ENCODE measurements around the gene PBX1.

Gene PBX1

DNA sequence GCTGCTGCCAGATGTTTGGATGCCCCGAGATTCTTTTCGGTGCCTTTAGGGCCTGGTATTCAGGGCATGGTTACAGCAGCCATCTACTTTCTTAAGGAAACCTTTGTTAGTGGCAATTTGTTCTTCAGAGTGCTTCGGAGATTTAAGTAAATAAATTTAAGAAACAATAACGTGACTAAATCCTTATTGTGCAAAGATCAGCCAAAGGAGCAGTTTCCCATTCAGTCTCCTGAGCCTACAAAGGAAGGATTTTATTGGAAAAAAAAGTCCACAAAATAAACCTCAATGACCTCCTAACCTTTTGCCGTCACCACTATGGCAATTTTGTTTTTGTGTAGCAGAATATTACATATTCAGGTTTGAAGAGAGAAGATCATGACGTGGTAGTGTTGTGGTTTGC is 231.1 kb downstream of the PBX1 start:
- DNase-seq, result no peak

DNA sequence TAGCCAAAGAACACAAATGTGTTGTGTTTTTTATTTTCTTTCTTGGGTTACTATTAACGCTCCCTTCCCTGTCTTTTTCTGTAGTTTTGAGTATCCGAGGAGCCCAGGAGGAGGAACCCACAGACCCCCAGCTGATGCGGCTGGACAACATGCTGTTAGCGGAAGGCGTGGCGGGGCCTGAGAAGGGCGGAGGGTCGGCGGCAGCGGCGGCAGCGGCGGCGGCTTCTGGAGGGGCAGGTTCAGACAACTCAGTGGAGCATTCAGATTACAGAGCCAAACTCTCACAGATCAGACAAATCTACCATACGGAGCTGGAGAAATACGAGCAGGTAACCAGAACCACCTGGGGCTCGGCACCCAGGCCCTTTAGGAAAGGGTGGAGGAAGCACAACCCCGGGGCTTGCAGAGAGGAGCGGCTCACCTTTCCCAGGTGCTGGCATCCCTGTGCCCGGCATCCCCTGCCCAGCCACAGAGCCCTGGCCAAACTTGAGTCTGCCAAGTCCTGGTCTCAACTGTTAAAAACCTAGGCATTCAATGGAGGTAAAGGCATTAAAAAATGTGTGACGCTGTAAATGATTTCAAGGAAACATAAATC is 233.5 kb downstream of the PBX1 start:
- DNase-seq, result no peak

DNA sequence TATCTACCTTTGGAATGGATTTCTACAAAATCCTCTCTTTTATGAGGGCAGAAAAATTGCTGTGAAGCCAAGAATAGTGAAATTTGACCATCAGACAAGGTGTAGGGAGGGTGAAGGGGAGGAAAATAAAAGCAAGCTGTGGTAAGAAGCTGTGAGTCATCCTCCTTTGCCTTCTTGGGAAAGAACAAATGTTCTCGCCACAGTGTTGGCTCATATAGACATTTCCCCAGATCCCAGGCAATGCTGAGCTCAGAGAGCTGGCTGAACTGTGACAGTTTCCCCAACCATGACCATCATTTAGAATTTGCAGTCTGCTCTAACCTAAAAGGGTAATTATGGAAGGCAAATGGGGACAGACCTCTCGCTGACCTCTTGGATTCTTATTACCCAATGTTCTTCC is 235.4 kb downstream of the PBX1 start:
- no peak for DNase-seq

DNA sequence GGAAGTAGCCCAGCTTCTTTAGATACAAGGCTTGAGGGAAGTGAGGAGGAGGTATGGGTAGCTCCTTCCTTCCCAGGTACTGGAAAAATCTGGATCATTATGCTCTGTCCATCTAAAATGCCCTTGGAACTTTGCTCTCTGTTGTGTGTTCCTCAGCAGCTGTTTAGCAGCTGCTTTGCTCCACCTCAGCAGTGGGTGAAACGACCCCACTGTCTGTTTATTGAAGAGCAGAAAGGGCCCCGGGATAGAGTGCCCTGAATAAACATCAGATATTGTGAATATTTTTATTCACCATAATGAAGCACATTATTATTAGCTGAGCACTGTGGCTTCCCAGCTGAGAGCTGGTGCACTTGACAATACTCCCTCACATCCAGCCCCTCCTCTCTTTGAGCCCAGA is 237.9 kb downstream of the PBX1 start:
- no peak for DNase-seq

DNA sequence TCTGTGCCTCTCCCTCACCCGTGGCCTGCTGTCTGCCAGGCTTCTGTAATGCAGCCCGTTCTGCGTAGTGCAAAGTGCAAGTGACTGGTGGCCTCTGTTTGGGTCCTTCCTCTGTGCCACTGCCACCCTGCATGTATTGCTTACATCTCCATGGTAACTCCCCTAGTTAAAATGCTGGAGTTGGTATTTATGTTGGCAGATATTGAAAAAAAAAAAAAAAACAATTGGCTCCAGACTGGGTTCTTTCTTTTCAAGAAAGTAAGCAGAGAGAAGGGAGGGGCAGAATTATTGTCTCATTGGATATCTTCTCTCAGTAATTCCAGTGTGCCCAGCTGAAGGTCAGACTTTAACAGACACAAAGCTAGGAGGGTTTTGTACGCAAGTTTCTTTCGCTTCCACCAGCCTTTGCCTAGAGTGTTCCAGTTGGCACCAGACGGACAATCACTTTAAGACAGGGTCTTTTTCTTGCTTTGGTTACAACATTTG is 242.3 kb downstream of the PBX1 start:
- DNase-seq, result no peak

DNA sequence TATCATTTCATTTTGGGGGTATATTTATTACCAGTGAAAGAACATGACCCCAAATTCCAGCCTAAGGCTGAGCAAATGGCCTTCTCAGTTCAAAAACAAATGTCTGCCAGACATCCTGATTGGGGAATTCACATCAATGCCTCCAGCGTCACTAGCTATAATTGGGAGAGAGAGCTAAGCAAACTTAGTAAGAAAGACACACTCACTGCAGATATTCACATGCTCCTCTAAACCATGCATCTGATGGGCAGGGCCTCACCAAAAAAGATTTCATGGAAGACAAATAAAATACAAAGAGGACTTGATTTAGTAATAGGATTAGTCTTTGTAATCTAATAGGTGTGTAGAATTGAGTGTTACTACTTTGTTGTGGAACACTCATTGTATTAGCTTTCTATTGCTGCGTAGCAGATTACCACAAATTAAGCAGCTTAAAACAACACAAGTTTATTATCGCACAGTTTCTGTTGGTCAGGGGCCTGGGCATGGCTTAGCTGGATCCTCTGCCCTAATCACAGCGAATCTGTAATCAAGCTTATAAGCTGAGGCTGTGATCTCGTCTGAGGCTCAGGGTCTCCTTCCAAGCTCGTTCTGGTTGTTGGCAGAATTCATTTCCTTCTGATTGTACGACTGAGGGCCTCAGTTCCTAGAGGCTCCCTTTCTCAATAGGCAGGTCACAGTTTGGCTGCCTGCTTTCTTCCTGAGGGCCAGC is 243.0 kb downstream of the PBX1 start:
- DNase-seq, result no peak

DNA sequence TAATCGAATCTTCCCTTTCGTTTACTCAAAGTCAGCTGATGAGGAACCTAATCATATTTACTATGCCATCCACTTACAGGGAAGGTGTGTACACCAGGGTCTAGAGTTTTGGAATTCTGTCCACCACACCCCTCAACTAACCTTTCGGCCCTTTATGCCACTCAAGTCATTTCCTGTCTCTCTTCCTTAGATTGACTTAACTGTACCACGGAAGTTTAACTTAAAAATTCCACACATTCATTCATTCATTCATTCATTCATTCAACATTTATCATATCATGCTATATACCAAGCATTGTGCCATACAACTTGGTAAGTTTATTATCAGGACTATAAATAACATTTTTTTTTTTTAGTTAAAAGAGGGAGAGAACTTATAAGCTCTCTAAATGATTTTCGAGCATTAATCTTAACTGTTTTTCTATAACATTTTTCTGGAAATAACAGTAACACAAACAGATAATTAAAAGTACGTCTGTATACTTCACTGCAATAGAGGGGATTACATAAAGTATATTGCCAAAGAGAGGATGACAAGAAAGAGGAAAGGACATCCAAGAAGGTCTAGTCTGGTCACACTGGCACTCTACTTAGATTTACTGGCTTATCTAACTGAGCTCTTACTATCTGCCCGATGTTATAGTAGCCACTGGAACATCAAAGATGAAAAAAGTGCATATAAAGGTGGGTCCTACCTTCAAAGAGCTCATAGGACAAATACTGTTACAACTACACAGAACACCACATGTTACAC is 243.7 kb downstream of the PBX1 start:
- DNase-seq, result no peak

DNA sequence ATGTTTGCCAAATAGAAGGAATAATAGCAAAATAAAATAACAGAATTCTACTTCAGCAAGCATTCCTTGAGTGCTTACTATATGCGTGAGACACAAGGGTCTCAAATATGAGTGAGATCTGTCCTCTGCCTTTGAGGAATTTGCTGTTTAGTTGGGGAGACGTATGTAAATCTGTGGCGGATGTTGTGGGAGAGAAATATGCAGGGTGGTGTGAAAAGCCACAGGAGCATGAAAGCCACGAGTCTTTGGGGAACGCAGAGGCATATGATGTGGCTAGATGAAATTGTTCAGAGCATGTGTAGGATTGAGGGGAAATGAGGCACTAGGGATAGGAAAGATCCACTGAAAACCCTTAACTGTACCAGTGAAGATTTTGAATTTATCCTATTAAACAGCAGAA is 244.4 kb downstream of the PBX1 start:
- no peak for DNase-seq

DNA sequence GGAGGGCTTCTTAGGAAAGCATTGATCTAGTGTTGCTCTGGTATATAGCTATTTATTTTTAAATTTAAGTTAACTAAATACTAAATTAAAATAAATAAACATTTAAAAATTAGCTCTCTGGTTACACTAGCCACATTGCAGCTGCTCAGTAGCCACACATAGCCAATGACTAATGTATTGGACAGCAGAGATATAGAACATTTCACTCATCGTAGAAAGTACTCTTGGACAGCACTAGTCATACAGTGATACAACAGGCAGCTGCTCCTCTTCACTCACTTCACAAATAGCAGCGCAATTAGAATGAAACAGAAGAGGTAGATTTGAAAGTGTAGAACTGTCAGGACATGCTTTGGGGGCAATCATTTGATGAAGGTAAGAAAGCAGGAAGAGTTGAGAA is 245.4 kb downstream of the PBX1 start:
- no peak for DNase-seq

DNA sequence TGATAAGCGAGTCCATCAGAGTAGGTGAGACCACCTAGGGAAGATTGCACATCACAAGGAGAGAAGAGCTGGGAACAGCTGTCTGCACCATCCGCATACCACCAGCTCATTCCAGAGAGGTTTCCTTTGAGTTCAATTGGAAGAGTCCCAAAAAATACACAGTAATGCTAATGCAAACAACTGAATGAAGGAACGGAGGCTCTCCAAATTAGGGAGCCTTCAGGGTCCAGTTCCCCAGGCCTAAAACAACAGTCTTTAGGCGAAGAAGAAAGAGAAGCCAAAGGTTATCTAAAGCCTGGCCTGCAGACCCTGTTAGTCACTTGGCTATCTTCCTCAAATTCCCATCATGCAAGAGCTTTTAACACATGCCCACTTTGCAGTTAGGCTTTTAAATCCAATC is 246.4 kb downstream of the PBX1 start:
- DNase-seq, result no peak

DNA sequence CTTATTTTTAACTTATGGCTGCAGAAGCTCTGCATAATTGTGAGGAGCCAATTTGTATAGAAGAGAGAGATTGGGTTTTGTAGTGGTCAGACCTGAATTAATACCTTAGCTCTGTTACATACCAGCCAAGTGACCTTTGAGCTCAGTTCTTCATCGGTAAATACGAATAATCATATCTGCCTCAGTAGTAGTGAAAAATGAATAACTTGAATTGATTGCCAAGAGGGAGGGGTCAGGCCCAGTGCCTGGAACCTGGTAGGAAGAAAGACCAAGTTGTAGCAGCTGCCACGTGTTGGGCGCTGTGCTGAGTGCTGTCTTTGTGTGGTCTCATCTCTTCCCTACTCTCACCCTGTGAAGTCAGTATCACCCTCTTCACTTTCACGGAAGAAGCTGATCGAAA is 247.5 kb downstream of the PBX1 start:
- DNase-seq, result no peak

DNA sequence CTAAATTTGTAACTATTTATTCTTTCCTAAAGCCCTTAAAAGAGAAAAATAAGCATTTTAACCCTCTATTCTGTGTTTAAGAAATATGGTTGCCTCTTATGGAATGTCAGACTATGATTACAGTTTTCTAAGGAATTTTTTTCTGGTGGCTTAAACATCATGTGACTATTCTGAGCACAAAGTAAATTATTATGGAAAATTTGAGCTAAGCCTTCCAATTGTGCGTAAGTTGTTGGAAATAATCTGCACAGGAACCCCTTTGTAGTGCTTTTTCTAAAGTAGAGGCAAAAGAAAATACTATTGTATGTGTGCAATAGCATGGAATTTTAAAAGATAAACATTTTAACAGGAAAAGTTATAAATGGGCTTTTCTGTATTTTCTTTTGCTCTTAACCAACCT is 254.8 kb downstream of the PBX1 start:
- no peak for DNase-seq

DNA sequence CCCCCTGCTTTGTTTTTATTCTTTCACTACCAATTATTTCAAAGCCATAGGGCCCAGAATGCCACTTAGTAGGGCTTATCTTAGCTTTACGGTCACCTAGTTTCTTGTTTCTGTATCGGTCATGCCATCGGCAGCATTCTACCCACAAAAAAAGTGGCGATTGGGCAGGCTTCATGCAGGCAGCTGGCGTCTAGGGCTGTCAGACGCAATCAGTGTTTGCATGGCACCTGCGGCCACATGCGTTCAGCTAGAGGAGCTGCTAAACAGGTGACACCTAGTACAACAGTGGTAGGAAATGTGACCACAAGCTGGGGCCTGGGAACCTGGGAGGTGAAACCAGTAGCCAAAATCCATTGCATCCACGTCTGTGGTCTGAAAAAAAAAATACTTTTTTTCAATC is 262.7 kb downstream of the PBX1 start:
- DNase-seq, result no peak

DNA sequence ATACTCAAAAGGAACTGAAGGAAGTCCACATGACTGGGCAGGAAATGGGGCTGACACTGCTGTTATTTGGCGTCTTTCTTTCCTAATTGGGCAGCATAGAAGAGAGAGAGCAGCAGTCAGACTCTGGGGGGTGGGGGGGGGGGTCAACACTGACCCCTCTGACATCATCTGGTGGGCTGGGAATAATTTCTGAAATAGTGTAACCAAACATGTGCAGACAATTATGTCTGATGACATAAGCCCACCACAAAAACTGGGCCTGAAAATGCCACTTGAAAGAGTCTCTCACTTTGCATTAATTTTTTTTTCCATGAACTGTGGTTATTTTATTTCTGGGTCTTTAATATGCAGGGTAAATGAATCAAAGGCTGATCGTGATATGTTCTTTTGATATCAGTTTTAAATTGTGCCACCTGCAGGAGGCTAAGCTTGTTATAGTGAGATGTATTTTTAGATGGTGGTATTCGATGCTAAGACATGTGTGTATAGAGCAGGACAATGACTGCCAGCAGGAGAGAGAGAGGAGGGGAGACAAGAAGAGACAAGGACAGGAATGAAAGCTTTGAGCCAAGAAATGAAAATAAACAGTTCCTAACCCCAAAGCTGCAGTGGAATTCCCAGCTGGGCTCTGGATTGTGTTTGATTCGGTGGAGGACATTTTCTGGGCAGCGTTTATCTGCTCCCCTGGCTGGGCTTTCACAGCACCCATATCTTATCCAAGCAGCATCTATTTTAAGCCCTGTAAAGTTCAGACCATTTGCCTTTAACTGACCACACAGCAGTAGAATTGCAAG is 264.7 kb downstream of the PBX1 start:
- DNase-seq, result no peak

DNA sequence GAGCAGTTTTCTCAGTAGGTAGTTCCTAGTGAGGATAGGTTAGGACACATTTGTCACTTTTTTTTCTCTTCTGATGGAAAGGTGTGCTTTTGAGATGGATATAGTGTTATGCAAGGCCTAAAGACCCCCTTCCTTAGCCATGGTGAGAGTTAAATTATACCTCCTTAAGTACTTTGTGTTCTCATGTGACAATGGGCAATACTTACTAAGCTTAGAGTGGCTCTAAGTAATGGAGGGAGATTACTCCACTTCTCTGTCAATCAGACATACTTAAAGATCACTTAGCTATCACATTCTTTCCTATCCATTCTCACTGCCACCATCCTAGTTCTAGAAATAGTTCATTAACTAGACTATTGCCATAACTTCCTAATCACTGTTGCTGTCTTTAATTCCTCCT is 265.6 kb downstream of the PBX1 start:
- DNase-seq, result no peak

DNA sequence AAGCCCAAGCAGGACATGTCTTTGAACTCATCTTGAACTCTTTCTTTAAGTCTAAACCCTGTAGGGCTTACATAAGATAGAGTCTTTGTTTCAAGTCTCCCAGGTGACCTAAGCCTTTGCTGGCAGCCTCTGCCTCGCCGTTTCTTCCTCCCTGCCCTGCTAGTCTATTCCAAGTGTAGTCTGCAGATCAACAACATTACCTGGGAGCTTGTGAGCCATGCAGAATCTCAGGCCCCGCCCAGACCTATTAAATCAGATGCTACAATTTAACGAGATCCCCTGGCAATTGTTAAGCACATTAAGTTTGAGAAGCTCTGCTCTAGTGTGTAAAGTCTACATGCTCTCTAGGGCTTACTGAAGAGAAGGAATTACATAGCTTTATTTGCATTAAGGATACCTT is 271.6 kb downstream of the PBX1 start:
- no peak for DNase-seq

DNA sequence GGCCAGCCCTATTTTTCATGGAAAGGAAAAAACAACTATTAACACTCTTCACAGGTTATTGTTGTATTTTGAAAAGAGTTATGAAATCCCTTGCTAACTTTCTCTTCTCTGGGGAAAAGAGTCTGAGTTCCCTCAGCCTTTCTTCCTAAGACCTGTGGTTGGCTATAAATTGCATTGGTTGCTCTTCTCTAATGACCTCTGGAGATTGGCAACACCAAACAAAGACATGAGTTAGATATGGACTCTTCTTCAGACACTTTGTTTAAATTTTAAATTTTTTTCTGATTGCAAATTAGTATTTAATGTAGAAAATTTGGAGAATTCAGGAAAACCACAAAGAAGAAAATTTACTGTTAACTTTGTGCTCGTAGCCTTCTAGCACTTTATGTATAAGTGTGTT is 275.7 kb downstream of the PBX1 start:
- no peak for DNase-seq

DNA sequence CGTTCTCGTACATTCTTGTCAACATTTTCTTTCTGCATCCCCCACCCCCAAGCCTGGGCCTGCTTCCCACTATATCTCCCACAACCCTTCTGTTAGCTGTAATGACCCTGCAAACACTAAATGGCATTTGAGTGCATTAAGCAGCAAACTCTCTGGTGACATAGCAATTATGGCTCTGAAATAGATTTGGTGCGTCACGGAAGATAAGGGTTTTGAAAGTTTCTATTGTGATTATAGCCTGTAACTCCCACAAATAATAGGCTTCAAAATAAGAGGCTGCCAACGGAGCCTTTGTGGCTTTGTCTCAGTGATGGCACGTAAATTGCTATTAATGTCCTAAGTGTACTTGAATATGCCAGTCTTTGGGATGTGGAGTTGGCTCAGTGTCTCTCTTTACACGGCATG is 277.6 kb downstream of the PBX1 start:
- DNase-seq, result no peak

DNA sequence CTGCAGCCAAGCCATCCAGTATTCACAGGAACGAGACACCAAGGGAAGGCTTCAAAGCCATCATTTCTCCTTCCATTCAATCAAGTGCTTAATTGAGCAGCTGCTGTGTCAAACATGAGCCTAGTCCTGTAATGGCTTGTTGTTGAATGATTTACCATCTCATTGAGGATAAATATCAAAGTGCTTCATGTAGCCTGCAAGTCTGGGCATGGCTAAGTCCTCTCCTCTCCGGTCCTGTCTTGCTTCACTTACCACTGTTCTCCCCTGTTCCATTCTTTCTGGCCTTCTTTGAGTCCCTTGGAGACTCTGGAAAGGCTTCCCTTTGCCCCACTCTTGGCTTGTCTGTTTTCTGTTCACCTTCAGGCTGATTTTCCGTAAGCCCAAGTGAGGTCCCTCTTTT is 279.8 kb downstream of the PBX1 start:
- no peak for DNase-seq

DNA sequence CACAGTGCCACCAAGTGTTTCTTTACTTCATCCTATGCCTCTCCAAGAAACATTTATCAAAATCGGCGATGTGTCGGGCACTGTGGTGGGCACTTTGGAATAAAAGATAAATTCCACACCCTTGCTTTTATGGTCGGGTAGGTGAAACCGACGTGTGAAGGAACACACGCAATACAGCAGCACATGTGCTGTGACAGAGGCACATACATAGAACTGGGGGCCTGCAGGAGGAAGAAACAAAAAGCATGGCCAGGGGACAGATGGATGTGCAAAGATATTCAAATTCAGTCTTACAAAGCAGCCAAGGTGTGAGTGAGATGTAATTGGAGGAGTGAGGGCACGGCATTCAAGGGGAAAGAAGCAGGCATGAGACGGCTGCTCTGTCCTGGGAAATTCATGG is 282.0 kb downstream of the PBX1 start:
- DNase-seq, result no peak

DNA sequence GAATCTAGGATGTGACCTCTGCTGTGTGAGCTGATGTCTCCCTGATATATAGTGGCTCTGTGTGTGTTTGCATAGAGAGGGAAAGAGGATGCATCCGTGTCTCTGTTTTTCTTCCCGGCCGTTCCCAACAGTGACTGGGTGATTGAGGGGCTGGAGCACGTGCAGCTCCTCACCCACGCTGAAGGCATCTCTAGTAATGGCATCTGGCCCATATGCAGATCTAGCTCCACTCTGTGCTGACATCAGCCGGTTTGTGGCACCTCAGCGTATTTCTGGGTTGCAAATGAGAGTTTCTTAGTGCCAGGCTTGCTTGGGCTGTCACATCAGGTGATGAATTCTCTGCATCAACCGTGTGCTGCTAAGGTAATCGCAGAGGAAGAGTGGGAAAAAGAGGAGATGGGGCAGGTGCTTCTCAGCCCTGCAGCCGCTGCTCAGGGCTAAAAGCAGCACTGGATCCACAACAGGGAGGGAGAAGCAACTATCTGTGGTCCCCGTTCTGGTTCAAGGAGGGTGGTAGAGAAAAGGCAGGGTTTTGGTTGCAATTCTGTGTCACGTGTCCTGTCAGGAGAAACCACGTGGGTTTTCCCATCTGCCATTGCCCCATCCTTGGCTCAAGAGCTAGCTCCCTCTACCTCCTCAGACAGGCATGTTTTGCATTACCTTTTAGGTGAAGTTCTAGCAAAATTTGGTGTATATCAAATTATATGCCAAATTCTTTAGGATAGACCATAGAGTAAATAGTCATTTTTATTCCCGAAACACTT is 282.9 kb downstream of the PBX1 start:
- no peak for DNase-seq

DNA sequence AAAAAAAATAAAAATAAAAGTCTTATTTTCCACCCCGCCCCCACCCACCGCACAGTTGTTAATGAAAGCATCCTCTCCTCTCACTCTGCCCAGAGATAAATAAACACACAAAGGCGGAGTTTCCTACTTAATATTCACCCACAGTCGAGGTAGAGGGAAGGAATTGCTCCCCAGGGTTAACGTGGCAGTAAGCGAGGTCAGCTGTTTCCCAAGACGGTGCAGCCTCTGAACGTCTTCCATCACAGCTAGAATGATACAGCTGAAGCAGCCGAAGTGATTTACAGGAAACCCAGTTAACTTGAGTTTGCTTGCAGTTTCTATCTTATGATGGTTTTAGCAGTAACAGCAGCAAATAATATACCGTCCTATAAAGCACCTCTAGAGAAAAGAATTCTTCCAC is 283.9 kb downstream of the PBX1 start:
- DNase-seq, result no peak

All from AML-193 (cell line).